Endometrial microvascular endothelial cells (primary cell): Measurements from ENCODE around the gene RCSD1. TPM values are rescaled to one million over a fixed set of nuclear protein-coding genes. Genes with fewer than 3 reads are reported as not detected.
"Not testable (repeated sequence)": the region's sequence is repeated elsewhere in the genome, so short reads cannot be mapped to it uniquely, and the experiment has no call there.

Experiments
- in situ Hi-C: cut with HindIII; loops from 2 replicates; pipeline ENCODE4 v1.10.0; 2017; ENCODE audit warnings: low sequenced_read_pairs, low pct_unique_long_range_greater_than_20kb; ENCODE audit errors: inconsistent ontology term
- total RNA-seq: library from RNA; depleted of rRNA; stranded (reverse); fragments of >200 nt; gene quantifications from one replicate; pipeline ENCODE4 v1.2.3, GENCODE V29; 2015; ENCODE audit errors: inconsistent ontology term

Gene RCSD1, protein sequence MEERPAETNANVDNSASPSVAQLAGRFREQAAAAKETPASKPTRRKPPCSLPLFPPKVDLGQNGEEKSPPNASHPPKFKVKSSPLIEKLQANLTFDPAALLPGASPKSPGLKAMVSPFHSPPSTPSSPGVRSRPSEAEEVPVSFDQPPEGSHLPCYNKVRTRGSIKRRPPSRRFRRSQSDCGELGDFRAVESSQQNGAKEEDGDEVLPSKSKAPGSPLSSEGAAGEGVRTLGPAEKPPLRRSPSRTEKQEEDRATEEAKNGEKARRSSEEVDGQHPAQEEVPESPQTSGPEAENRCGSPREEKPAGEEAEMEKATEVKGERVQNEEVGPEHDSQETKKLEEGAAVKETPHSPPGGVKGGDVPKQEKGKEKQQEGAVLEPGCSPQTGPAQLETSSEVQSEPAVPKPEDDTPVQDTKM
- not detected for total RNA-seq

DNA sequence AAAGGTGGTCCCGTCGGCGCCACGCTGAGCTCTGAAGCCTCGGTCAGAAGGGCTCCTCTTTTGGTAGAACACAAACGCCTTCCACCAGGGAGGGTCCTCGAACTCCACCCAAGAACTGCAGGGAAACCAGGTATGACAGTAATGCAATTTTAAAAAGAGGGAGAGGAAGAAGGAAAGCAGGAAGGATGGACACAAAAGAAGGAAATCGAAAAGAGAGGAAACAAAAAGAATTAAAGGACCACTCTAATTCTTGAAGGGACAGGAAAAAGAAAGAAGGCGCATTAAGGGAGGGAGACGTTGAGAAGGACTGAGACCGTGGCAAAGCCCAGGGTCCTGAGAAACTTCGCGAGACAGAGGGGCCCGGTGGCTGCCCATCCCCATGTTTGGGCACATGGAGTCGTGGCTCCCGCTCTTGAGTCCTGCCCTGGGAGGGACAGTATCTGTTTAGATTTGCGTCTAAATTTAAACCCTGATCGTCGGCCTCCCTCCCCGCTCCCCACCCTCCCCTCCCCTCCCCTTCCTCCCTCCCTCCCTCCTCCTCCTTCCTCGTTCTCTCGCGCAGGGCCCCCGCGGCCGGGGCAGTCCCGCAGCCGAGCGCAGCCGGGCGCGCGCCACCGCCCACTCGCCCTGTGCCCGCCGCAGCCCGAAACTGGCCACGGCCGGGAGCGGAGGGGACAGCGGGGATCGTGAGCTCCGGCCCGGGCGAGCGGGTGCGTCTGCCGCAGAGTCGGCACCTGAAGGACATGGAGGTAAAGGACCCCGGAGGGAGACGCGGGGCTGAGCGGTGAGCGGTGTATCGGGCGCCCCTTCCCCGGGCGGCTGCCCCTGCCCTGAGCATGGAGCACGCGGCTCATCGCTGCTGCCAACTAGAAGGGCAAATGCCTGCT, at the start of gene RCSD1:
TSS of gene RCSD1 (plus strand) at position 552 of the 887 bp plus-strand sequence. CDS start at position 744, 192 bp downstream.
- in situ Hi-C loops, result no loop called here

DNA sequence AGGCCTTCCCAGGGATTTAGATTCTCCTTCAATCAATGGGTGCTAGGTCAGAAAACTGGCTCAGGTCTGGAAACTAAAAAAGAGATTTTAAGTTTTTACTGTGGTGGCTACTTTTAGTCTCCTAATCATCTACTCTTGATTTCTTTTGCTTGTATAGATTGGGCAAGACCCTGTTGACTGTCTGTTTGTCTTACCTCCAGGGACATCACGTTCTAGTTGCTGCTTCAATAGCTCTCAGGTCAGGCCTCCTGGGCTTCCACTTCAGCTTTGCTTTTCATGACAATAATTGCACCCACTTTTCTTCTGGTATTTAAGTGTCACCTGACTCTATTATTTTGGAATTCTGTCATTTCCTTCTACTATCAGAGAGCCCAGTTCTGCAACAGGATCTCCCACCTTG, 48.0 kb upstream of the RCSD1 start:
- in situ Hi-C loops, result no loop called here

DNA sequence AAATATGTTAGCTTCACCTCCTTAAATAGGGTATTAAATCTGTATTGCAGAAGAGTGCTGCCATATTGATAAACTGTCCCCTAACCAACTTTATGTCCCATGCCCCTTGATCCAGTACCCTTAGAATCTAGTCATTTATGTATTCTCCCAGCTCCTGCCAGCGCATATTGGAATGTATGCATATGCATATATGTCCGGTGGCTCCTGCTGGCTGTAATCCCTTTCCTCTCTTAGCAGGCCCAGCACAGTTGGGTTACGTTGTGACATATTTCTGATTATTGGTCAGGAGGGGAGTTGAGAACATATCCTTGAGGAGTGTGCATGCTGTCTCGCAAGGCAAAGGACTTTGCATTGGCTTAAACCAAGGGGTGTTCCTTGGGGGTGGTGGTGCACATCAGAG, 47.3 kb upstream of the RCSD1 start:
- in situ Hi-C loops, result no loop called here

DNA sequence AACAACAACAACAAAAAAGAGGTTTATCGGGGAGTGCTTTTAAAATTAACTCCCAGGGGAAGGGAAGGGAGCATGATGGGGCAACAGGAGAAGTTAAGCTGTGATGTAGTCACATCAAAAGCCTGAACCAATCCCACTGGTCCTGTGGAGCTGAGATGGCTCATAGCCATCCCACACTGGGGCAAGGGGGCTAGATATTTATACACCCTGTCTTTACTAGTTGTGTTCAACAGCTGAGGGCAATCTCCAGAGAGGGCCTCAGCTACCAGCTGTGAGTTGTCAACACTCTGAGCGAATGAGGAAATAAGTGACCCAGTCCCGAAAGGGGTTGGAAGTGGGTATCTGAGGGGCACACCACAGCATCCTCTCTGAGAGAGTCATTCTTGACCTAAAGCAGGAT, 45.5 kb upstream of the RCSD1 start:
- in situ Hi-C loops, result no loop called here

DNA sequence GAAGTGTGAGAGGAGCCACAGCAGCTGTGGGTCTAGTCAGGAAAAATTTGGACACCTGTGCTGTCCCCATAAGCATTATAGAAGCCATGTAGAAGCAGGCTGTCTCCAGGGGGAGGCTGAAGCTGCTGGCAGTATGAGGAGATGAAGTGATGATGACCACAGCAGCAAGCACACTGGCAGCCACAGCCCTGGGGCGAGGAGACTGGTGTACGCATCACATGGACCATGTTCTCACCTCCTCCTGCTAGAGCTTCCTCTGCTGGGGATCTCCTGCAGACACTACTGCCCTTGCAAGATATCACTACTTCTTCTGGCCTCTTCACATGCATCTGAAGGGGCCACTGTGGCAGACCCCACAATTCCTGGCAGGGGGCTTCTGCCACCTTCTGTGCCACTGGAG, 42.7 kb upstream of the RCSD1 start:
- in situ Hi-C loops, result no loop called here

DNA sequence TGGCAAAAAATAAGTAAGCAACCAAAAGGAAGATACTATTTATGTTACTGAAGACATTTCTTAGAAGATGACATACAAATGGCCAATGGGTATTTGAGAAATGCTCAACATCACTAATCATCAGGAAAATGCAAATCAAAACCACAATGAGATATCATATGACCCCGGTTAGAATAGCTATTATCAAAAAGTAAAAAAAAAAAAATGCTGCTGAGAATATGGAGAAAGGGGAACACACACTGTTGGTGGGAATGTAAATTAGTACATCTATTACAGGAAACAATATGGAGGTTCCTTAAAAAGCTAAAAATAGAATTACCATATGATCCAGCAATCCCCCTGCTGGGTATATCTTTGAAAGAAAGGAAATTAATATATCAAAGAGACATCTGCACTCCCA, 42.2 kb upstream of the RCSD1 start:
- in situ Hi-C loops, result no loop called here

DNA sequence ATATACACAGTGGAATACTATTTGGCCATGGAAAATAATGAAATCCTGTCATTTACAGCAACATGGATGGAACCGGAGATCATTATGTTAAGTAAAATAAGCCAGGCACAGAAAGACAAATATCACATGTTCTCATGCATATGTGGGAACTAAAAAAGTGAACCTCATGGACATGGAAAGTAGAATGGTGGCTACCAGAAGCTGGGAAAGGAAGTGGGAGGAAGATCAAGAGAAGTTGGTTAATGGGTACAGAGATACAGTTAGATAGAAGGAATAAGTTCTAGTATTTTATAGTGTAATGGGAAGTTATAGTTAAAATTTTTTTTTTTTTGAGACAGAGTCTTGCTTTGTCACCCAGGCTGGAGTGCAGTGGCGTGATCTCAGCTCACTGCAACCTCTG, 41.7 kb upstream of the RCSD1 start:
- in situ Hi-C loops, result no loop called here

DNA sequence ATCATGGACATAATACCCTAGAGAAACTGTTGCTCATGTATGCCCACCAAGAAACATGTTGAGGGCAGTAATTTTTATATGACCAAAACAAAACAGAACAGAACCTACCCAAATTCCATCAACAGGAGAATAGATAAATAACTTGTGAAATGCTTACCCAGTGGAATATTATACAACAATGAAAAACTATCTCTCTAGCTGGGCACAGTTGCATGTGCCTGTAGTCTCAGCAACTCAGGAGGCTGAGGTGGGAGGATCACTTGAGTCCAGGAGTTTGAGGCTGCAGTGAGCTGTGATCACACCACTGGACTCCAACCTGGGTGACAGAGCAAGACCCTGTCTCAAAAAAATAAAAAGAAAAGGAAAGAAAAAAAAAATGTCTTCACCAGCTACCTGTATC, 37.6 kb upstream of the RCSD1 start:
- in situ Hi-C loops, result no loop called here

DNA sequence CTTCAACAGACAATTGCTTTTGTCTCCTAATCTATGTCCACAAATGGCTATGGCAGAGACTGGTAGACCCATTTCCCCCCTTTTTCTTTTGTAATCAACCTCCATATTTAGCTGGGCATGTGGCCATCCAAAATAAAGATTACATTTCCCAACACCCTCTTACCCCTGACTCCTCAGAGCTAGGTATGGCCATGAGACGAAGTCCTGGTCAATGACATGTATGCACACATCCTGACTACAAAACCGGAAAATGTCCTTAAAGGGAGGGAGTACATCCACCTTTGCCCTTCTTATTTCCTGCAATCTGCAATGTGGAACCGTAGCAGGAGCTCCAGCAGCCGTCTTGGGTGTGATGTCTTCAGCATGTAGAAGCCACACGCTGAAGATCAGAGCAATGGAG, 36.2 kb upstream of the RCSD1 start:
- in situ Hi-C loops, result no loop called here

DNA sequence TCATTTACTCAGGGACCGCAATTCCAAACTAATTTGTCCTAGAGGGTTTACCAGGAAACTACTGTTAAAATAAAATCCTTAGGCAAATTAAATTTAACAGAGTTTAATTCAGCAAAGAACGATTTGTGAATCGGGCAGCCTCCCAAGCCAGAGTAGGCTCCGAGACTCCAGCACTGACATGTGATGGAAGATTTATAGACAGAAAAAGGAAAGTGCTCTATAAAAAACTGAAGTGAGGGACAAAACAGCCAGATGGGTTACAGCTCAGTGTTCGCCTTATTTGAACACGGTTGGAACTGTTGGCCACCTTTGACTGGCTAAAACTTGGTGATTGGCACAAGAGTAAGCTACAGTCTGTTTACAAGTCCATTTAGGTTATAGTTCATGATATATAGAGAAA, 35.2 kb upstream of the RCSD1 start:
- in situ Hi-C loops, result no loop called here

DNA sequence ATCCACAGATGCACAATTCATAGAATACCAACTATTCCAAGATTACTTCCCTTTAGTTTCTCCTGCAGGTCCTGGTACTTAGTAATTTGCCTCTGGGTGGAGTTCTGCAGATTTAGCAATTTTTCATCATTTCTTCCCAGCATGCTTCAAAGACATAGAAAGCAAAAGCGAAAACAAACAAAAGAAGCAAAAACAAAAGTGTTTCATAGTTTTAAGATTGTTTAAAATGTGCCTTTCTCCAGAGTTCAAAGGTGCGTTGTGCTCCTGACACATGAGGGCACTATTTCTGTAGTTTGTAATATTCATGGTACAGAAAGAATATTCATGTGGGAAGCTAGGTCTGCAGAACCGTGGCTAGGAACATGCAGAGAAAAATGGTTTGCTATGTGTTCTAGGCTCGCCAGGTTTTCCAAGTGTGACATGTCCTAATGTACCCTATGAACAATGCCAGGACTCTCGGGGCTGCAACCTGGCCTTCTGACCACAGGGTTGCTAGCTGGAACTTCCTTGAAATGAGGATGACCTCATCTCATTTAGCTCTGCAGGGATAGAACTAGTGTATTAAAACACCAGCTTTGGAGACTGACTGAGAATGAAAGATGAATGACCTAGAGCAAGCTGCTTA, 30.0 kb upstream of the RCSD1 start:
- in situ Hi-C loops, result no loop called here

DNA sequence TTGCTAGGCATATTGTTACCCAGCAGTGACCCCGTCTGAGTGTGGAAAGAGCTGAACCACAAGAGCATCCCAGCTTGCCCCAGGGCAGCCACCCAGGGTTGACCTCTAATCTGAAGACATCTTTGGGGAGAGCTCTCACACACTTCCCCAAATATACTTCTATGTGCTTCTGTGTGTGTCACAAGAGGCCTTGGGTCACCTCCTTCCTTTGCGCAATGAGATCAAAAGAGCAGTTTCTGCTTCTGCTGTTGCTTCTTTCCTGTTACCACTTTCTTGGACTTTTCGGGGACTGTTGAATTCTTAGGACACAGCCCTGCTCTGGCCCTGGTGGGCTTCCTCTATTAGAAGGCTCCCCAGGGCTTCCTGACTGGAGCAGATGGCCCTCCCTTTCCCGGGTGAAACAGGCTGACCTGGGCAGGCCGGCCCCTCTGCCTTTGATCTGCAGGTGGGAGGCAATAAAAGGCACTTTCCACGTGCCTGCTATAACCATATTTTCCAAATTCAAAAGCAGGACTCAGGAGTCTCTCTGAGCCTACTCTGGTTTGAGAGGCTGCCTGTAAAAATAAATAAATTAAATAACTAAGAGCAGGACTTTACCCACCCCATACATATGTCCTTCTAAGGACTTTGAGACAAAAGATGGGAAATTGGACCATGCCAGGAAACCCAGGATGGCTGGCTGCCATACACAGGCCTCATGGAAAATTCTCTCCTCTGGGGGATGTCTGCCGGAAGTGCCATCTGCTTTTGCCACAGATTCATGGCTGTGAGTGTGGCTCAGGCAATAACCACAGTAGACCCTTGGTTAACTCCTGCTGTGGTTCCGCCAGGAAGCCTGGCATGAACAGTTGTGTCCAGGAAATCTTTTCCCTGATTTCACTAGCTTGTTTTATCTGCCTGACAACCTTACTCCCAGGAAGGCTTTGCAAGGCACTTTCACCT, 28.3 kb upstream of the RCSD1 start:
- in situ Hi-C loops, result no loop called here

DNA sequence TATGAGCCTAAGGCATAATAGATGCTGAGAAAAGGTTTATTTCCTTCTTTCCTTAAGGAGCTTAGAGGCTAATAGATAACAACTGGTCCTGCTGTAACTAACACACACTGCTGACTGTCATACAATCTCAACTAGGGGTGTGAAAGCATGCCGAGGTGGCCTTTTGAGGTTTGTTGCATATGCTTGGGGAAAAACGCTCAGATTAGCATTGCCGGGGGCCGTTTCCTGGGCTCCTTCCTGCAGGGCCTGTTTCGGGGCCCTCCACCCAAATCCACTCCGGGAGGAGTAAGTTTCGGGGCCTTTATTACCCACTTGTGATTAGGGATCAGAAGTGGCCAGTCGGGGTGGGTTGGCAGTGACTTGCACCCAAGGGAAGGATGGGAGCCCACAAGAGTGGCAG, 27.2 kb upstream of the RCSD1 start:
- in situ Hi-C loops, result no loop called here

DNA sequence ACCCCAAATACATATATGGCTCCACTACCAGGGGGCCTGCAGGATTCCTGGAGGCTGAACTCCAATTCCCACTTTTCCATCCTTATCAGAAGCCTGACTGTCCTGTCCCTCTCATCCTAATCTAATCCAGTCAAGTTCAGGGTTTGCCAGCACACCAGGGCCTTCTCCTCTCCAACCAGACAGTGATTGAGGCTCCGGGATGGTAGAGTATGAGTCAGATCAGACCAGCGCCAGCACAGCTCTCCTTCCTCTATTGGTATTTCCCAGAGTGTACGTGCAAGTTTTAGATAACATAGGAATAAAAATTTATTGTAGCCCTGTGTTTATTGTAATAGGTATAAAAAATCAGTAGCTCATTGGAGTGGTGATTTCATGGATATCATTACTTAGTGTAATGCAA, 24.5 kb upstream of the RCSD1 start:
- in situ Hi-C loops, result no loop called here

DNA sequence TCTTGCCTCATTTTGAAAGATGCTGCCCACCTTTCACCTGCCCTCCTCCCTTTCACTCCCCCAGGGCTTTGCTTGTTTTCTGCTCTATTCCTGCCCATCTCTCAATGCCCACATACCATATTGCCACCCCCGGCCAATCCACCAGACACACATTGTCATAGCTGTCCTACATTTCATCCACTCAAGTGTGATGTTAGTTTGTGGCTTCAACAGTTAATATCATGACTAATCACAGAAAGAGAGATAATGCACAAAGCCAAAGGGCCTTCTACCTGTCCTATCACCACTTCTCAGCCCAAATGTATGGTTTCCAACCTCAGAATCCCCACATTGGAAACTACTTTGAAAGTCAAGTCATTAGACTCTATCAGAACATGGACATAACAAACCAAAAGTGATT, 18.0 kb upstream of the RCSD1 start:
- in situ Hi-C loops, result no loop called here

DNA sequence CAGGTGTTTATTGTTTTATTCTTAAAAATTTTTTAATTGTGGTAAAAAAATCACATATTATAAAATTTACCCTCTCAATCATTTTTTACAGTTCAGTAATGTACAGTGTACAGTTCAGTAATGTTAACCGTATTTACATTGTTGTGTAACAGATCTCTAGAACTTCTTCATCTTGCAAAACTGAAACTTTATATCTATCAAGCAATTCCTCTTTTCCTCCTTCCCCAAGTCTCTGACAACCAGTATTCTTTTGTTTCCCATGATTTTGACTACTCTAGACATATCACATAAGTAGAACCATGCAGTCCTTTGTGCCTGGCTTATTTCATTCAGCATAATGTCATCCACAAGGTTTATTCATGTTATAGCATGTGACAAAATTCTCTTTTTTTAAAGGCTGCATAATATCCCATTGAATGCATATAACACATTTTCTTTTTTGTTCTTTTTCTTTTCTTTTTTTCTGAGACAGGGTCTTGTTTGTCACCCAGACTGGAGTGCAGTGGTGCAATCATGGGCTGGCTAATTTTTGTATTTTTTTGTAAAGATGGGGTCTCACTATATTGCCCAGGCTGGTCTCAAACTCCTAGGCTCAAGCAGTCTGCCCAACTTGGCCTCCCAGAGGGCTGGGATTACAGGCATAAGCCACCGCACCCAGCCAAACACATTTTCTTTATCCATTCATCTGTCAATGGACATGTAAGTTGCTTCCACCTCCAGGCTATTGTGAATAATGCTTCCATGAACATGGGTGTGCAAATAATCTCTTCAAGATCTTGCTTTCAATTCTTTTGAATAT, 17.2 kb upstream of the RCSD1 start:
- in situ Hi-C loops, result no loop called here

DNA sequence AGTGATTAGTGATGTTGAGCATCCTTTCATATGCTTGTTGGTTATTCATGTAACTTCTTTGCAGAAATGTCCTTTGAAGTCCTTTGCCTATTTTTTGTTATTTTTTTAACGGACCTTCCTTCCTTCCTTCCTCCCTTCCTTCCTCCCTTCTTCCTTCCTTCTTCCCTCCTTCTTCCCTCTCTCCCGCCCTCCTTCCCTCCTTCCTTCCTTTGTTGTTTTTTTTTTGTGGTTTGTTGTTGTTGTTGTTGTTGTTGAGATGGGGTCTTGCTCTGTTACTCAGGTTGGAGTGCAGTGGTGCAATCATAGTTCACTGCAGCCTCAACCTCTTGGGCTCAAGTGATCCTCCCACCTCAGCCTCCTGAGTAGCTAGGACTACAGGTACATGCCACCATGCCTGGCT, 16.0 kb upstream of the RCSD1 start:
- in situ Hi-C loops, result not testable (repeated sequence)

DNA sequence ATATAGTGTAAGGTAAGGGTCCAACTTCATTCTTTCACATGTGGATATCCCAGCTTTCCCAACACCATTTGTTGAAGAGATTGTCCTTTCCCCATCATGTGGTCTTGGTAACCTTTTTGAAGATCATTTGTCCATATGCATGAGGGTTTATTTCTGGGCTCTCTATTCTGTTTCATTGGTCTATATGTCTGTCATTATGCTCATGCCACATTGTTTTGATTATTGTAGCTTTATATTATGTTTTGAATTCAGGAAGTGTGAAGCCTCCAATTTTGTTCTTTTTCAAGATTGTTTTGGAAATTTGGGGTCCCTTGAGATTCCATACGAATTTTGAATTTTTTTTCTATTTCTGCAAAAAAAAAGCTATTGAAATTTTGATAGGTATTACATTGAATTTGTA, 15.2 kb upstream of the RCSD1 start:
- in situ Hi-C loops, result no loop called here
